ENCODE results near the gene PIK3R2.

GRCh38 chr19:18202778-18203407 lies 49.9 kb downstream of the PIK3R2 start:
- peak; percentile 14; the same call in 1 of the 2 replicates for TF ChIP-seq CTCF (IDR thresholded peaks at IDR 0.05)
- no peak for TF ChIP-seq ZFX (IDR thresholded peaks at IDR 0.05; ENCODE audit: borderline replicate concordance)

Measured in 22Rv1 (cell line).